Activated naive CD8-positive, alpha-beta T cell treated with anti-CD3 and anti-CD28 coated beads, Interleukin-2, amount 50 U/mL, for 16 hours (primary cell): ENCODE results near the gene IL17RE.

Experiments used
- DNase-seq: peaks from one replicate; pipeline ENCODE4 v3.0.0-alpha.2; 2020; ENCODE audit warnings: low read depth, low spot score

Gene IL17RE

GRCh38 chr3:9955611-9956352 is 53.1 kb downstream of the IL17RE start:
- DNase-seq = no peak

DNA sequence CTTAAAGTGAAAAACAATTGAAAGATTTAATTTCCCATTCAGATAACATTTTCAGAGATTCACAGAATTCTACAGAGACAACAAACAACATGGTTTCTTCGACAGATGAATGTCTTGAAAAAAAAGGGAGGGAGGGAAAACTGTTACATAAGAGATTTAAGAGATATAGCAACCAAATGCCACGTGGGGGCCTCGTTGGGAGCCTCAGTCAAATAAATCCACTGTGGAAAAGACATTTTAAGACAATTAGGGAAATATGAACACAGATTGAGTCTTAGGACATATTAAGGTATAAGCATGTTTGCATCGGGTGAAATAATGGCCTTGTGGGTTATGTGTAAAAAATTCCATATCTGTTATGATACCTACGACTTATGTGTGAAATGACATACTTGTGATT is 54.6 kb downstream of the IL17RE start:
- DNase-seq = no peak

DNA sequence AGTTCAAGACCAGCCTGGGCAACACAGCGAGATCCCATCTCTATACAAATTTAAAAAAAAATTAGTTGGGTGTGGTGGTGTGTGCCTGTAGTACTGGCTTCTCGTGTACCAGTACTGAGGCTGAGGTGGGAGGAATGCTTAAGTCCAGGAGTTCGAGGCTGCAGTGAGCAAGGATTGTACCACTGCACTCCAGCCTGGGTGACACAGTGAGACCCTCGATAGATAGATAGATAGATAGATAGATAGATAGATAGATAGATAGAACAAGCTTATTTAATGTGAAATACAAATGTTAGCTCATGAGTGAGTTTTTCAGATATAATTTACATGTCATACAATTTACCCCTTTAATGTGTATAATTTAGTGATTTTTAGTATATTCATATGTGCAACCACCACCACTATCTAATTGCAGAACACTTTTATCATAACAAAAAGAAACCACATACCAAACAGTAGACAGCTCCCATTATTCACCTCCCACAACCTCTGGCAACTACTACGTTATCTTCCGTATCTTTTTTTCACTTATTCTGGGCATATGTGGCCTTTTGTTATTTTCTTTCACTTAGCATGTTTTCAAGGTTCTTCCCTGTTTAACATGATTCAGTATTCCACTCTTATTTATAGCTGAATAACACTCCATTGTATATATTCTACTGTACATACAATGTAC is 62.7 kb downstream of the IL17RE start:
- DNase-seq = no peak
